HepG2 (cell line): Measurements from ENCODE around the gene IFT52. TPM values are rescaled to one million over a fixed set of nuclear protein-coding genes. Genes with fewer than 3 reads are reported as not detected.

ENCODE experiments used
- ATF3 ChIP-seq: sonication (generic); formaldehyde crosslinking; IDR thresholded peaks from 2 replicates; pipeline ENCODE4 v1.4.0; 2020; ENCODE audit warnings: missing genetic modification reagents
- ATF4 ChIP-seq, 2 experiments: fragments of 450-650 bp in 1 of 2; sonication (generic) in 1 of 2; formaldehyde crosslinking; IDR thresholded peaks; 2 replicates each; pipeline versions ENCODE4 v1.5.0 to v1.8.0; 2020 to 2022; ENCODE audit warnings: mild to moderate bottlenecking in 1 of 2, missing genetic modification reagents in 1 of 2
- CENPT ChIP-seq: sonication (generic); formaldehyde crosslinking; IDR thresholded peaks from 2 replicates; pipeline ENCODE4 v1.8.0; 2022; ENCODE audit warnings: low read depth, mild to moderate bottlenecking, moderate library complexity, missing genetic modification reagents
- CERS6 ChIP-seq: sonication (generic); formaldehyde crosslinking; IDR thresholded peaks from 2 replicates; pipeline ENCODE4 v1.5.0; 2020; ENCODE audit warnings: missing genetic modification reagents
- E2F2 ChIP-seq: sonication (generic); formaldehyde crosslinking; IDR thresholded peaks from 2 replicates; pipeline ENCODE4 v1.4.0; 2020; ENCODE audit warnings: missing genetic modification reagents, borderline replicate concordance
- GLI4 ChIP-seq: sonication (generic); formaldehyde crosslinking; IDR thresholded peaks from 2 replicates; pipeline ENCODE4 v1.5.1; 2020; ENCODE audit warnings: missing genetic modification reagents, mild to moderate bottlenecking, moderate library complexity, borderline replicate concordance
- HES4 ChIP-seq: sonication (generic); formaldehyde crosslinking; IDR thresholded peaks from 2 replicates; pipeline ENCODE4 v1.9.0; 2021; ENCODE audit warnings: mild to moderate bottlenecking, missing genetic modification reagents, borderline replicate concordance
- HOXA7 ChIP-seq: sonication (generic); formaldehyde crosslinking; IDR thresholded peaks from 2 replicates; pipeline ENCODE4 v1.8.1; 2022; ENCODE audit warnings: mild to moderate bottlenecking, missing genetic modification reagents, moderate library complexity
- NFIC ChIP-seq: IDR thresholded peaks from 2 replicates; pipeline ENCODE4 v1.6.1; 2012; ENCODE audit warnings: mild to moderate bottlenecking, low read length, inconsistent platforms
- NFRKB ChIP-seq: fragments of 450-650 bp; IDR thresholded peaks from 2 replicates; pipeline ENCODE4 v1.6.1; 2017
- PAXIP1 ChIP-seq: sonication (generic); formaldehyde crosslinking; conservative IDR thresholded peaks from 2 replicates; pipeline ENCODE4 v1.4.0; 2020; ENCODE audit warnings: mild to moderate bottlenecking, missing genetic modification reagents, moderate library complexity
- SNAPC5 ChIP-seq: sonication (generic); formaldehyde crosslinking; IDR thresholded peaks from 2 replicates; pipeline ENCODE4 v1.8.1; 2023; ENCODE audit warnings: mild to moderate bottlenecking, missing genetic modification reagents, borderline replicate concordance
- TCF7 ChIP-seq: sonication (generic); IDR thresholded peaks from 2 replicates; pipeline ENCODE4 v1.6.1; 2016; ENCODE audit warnings: antibody characterized with exemption, low read depth
- ZKSCAN5 ChIP-seq: sonication (generic); formaldehyde crosslinking; IDR thresholded peaks from 2 replicates; pipeline ENCODE4 v1.5.1; 2020; ENCODE audit warnings: mild to moderate bottlenecking, missing genetic modification reagents
- ZNF3 ChIP-seq: IDR thresholded peaks from 2 replicates; pipeline ENCODE4 v1.7.0; 2017; ENCODE audit warnings: inconsistent platforms
- ZNF570 ChIP-seq: sonication (generic); formaldehyde crosslinking; IDR thresholded peaks from 2 replicates; pipeline ENCODE4 v1.4.0; 2020; ENCODE audit warnings: mild to moderate bottlenecking, missing genetic modification reagents, borderline replicate concordance
- ZXDC ChIP-seq: sonication (generic); formaldehyde crosslinking; IDR thresholded peaks from 2 replicates; pipeline ENCODE4 v1.5.0; 2020; ENCODE audit warnings: mild to moderate bottlenecking, missing genetic modification reagents
- polyA plus RNA-seq, 8 experiments: library from polyadenylated mRNA; depleted of rRNA in 3 of 8; stranded (reverse) in 7 of 8; unstranded in 1 of 8; fragments of >200 nt; fragmentation: Illumina TruSeq in 4 of 8; extraction: Trizol in 4 of 8; gene quantifications; 2 replicates each; pipeline versions ENCODE4 v1.2.1 to v1.2.3, GENCODE V29; 2011 to 2016; ENCODE audit warnings: low read depth in 4 of 8, missing spikeins in 1 of 8, mixed read lengths in 1 of 8; ENCODE audit not compliant: insufficient read depth in 1 of 8
- total RNA-seq, 5 experiments: library from RNA; depleted of rRNA; stranded (reverse); fragments of >200 nt; fragmentation: Illumina TruSeq; extraction: Trizol; gene quantifications; 2 replicates each; pipeline ENCODE4 v1.2.3, GENCODE V29; 2016; ENCODE audit warnings: low read depth in 1 of 5

IFT52 gene
- total and polyA plus RNA-seq, 2 of the 13 experiments (the other 11 are each of a cell fraction or from before 2014, with no cell fraction given) = 48.0 to 64.0 TPM

GRCh38 chr20:43558412-43559146 is 32.2 kb upstream of the IFT52 start, which contains the start of gene SGK2 (continued):
- no peak; the same call in 1 of the 2 replicates for TF ChIP-seq TCF7
- TF ChIP-seq CENPT = no peak
- TF ChIP-seq ZXDC (CRISPR knock-in tag) = peak; percentile 96
- no peak for TF ChIP-seq NFRKB
- peak; percentile 71; the same call in 1 of the 2 replicates for TF ChIP-seq GLI4 (CRISPR knock-in tag)
- TF ChIP-seq ZNF570 (CRISPR knock-in tag) = no peak
- peak; percentile 92 for TF ChIP-seq PAXIP1 (CRISPR knock-in tag)
- no peak for TF ChIP-seq CERS6 (CRISPR knock-in tag)
- TF ChIP-seq ZNF3 (CRISPR knock-in tag) = no peak
- TF ChIP-seq SNAPC5 (CRISPR knock-in tag) = 0 out of 2 replicates have a peak, but pooled peaks have one; percentile 27
- peak; percentile 22; the same call in 1 of the 2 replicates for TF ChIP-seq HES4 (CRISPR knock-in tag)
- no peak for TF ChIP-seq HOXA7 (CRISPR knock-in tag)
- TF ChIP-seq ATF4 (CRISPR knock-in tag; IDR thresholded peaks at IDR 0.05) = 0 out of 4 replicates have a peak, but pooled peaks of 1 of the 2 experiments have one; percentile 5
- TF ChIP-seq E2F2 = no peak
- peak; percentile 67; the same call in 1 of the 2 replicates for TF ChIP-seq NFIC
- TF ChIP-seq ZKSCAN5 (CRISPR knock-in tag) = peak; percentile 64; the same call in 1 of the 2 replicates
- peak; percentile 38; the same call in 1 of the 2 replicates for TF ChIP-seq ATF3 (CRISPR knock-in tag)
